GM21390 (cell line): ENCODE data around the gene BTRC.

ENCODE experiments used
- ATAC-seq: cut with Tn5 transposase; IDR thresholded peaks from one replicate; pipeline ENCODE4 v1.9.1; 2021; ENCODE audit not compliant: unreplicated experiment

Gene BTRC

DNA sequence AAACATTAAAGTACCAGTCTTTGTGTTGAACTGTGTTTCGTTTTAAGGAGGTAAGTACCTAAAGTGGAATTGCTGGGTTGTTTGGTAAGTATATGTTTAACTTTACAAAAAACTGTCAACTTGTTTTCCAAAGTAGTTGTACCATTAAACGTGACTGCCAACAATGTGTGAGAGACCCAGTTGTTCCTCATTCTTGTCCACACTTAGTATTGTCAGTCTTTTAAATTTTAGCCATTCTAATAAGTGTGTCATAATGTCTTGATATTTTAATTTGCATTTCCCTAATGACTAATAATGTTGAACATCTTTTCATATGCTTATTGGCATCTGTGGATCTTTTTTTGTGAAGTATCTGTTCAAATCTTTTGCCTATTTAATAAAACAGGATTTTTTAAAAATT is 159.8 kb downstream of the BTRC start:
- ATAC-seq = no peak

DNA sequence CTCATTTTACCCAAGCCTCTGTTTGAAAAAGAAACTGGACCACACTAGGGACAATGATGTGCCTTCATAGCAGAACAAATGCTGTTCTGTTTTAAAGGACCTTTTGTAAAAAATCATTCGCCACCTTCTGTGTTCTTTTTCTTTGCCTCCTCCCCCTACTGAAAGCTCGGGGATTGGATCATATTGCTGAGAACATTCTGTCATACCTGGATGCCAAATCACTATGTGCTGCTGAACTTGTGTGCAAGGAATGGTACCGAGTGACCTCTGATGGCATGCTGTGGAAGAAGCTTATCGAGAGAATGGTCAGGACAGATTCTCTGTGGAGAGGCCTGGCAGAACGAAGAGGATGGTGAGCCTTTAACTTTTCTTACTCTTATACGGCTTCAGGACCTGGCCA is 171.9 kb downstream of the BTRC start:
- ATAC-seq = no peak

DNA sequence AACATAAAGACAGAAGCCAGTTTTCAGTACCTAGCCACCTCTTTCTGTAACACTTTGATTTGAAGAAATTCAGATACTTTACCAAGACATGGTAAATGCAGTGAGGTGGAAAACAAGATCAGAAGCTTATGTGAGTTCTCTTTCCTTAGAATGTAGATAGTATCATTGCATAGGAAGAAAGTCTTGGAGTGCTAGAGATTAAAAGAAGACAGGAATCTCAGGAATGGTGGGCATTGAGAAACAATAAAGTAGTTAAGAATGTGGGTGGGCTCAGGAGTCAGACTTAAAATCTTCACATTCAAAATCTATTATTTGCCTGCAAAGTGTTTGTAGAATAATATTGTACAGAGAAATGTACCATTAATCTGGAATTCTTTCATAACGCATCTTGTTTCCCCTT is 175.2 kb downstream of the BTRC start:
- ATAC-seq = no peak

DNA sequence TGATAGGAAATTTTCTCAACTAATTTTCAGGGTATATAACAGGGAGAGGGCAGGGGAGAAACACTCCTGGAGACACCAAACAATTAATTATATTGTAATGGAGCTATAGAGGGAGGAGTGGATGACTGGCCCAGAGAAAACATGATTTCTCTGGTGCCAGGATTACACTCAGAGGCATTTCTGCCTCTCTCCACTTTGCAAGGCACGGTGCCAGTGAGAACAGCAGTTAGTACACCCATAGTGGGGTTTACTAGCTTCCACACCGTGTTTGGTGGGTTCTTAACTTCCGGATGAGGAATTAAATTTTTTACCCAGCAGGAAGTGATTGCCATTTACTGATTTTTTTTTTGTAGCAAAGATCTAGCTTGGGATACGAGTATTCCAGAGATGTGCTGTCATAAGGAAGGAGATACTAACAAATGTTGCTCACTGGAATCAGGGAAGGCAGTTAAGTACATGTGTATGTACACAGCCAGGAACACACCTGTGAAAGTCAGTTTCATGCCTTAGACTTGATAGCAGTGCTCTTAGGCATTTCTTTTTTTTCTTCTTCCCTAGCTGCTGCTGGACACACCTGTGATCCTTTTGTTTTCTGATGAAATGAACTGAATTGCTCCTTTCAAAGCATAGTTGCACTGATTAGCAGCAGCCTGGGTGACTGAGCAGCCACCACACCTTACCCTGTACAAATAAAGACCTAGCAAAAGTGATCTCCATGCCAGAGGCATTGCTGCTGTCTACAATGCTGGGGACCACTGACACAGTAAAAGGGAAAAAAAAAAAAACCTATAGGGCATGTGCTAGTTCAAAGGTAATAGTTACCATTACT is 176.0 kb downstream of the BTRC start:
- ATAC-seq = no peak

DNA sequence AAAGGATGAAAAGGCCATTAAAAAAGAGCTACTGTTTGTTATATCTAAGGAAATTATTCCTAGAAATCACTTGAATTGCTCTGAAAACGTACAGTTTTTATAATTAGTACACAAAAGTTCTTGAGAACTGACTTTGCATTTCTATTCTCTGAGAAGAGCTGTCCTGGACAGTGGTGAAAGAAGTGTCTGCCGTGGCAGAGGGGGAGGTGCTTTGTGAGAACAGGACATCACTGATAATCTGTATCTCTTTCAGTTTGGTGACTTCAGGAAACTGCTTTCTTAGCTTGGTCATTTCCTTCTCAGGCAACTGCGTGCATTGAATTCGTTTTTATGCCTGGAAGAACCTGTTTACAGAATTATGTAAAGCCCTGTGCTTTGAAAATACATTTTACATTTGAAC is 182.0 kb downstream of the BTRC start:
- ATAC-seq = peak; percentile 49

DNA sequence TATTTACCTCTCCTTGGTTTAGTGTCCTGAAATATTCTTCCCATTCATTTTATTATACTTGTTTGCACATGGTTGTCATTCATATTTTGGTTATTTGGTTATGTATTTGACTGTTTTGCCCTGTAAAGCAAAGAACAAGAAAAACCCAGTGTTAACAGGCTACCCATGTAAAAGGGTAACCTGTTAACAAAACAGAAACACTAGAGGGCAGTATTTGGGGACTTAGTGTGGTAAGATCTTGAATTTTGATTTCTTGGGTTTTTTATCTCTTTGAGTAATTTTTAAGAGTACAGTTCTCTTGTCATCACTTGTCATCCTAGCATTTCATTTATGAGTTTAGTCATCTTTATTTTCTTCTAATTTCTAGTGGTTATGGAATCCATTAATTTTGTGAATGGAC is 182.8 kb downstream of the BTRC start:
- no peak for ATAC-seq

DNA sequence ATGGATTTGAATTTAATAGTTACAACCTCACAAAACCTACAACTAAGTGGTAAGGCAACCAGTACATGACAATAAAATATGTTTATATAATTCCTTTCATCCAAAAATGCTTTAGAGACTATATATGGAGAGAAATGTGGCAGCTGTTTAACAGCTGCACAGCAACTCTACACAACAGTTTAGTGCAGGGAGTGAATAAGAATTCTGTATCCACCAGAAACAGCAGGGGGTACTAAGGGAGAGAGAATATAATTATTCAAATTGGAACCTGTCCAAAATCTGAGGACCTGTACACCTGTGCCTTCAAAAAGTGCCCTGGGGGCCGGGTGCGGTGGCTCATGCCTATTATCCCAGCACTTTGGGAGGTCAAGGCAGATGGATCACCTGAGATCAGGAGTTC is 184.5 kb downstream of the BTRC start:
- no peak for ATAC-seq

DNA sequence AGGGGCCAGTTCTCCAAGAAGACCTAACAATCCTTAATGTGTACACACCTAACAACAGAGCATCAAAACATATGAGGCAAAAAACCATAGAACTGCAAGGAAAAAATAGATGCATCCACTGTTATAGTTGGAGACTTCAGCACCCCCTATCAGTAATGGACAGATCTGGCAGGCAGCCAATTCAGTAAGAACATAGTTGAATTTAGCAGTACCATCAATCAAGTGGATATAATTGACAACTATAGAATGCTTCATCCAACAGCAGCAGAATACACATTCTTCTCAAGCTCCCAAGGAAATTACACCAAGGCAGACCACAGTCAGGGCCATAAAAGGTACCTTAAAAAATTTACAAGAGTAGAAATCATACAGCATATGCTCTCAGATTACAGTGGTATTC is 191.9 kb downstream of the BTRC start:
- no peak for ATAC-seq

DNA sequence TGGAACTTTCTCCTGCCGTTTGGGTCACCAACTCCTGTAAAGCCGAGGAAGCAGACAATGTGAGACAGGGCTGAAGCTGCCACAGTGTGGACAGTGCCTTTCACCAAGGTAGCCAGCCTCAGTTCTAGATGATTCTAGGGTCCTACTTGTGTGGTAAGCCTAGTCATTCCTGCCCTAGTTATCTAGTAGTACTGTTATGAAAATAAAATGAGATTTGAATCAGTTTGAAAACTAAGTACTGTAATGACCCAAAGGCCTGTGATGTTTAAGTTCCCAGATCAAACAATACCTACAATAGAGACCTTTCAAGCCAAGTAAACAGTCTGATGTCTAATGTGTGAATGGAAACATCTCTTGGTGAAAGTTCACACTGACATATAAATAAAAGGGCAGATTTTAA is 197.0 kb downstream of the BTRC start:
- ATAC-seq = no peak

DNA sequence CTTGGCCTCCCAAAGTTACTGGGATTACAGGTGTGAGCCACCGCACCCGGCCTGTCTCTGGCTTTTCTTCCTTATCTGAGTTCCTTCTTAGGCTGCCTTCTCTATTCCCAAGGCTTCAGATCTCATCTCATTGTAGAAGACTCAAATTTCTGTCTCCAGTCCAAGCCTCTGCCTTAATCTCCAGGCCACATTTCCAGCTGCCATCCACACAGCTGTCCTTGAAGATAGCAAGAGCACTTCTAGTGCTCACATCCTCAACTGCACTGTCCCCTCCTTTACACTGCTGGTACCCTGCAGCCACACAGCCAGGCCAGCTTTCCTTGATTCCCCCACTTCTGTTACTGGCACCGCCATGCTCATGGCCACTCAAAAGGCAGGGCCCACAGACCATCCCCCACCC is 198.5 kb downstream of the BTRC start:
- ATAC-seq = no peak

DNA sequence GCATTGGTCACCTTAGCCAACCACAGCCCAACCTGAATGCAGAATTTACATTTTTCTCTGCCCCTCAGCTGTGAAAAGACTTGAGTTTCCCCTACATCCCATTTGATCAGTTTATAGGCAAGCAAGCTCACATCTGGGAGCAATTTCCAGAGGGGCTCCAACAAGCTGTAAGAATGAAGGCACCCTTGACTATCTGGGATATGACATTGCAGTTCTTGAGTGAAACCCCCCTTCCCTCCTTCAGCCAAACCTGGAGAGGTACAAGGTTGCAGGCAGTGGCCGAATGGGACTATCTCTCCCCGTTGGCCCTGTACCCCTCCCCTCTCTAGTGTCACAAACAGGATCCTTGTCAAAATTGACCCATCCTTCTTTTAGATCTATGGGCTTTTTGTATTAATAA is 203.6 kb downstream of the BTRC start:
- ATAC-seq = no peak

DNA sequence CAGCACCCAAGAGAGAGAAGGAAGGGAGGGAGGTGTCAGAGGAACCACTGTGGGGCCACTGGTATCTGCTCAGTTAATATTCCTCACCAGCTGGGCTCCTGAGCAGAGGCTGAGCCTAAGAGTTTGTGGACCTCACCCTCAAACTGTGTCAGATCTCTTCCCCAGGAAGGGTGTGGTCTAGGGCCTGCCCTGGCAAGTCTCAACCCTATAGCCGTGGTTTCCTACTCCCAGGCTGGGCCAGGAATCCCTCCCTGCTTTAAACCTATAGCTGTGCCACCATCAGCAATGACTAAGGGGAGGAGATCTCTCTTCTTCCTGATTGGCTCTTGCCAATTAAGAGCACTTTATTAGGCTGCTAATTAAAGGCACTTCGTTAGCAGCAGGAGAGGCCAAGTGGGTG is 204.2 kb downstream of the BTRC start:
- no peak for ATAC-seq

DNA sequence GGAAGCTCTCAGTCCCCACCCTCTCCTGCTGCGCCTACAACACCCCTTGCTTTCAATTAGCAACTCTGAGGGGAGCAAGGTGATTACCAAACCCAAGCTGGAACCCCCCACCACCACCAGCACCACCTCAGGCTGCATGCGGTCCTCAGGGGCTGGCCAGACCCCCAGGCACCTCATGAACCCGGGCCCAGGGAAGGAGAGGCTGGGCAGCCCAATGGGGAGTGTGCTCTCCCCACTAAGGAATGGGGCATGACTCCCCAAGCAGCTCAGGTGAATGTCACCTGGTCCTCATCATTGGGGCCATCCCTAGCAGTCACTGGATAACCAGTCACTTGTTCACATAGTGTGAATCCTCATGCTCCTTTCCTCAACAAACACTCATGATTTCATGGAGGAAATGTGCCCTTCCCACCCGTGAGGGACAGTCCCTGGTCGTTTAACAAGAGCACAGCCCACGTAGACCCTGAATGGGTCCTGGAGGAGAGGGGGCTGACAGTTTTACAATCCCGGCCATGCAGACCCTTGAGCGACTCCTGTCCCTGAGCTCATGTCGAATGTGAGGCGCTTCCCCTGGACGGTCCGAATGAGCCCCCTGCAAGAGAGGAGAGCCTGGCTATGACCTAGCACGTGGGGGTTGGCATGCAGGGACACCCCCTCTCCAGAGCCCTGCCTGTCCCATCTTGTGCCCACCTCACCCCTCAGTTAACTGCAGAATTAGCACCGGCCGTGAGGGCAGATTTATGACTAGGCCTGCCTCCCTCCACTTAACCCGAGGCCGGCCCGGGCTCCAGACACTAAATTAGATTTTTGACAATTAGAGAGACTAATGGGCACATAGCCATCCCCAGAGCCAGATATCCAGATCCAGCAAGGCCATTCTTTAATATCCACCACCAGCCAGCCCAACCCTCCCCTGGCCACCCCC is 205.0 kb downstream of the BTRC start:
- no peak for ATAC-seq

DNA sequence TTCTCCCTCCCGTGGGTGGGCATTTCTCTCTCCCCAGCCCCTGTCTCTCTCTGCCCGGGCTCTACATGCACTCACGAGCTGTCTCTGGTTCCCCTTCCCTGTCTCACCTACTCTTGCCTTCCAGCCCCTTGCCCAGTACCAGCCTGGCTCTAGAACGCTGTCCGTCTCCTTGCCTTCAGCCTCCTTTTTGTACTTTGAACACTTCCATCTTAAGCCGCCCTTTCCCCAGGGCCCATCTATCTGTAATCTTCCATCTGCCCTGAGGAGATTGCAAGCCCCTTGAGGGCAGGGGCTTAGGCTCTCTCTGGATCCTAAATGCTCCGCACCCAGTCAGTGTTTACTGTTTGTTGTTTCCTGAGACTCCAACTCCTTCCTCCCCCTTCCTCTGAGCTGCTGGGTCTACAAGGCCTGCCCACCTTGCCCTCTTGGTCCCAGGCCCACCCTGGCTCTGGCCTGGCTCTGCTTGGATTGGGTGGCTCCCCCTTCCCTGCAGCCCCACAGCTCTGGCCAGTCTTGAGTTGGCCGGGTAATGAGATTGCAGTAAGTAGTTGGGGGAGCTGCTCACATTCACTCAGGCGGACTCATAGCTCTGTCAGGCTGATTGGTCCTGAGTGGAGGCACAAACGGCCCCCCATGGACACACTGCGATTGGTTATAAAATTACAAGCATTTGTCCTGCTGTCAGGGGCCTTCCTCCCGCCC is 205.8 kb downstream of the BTRC start:
- ATAC-seq = no peak

DNA sequence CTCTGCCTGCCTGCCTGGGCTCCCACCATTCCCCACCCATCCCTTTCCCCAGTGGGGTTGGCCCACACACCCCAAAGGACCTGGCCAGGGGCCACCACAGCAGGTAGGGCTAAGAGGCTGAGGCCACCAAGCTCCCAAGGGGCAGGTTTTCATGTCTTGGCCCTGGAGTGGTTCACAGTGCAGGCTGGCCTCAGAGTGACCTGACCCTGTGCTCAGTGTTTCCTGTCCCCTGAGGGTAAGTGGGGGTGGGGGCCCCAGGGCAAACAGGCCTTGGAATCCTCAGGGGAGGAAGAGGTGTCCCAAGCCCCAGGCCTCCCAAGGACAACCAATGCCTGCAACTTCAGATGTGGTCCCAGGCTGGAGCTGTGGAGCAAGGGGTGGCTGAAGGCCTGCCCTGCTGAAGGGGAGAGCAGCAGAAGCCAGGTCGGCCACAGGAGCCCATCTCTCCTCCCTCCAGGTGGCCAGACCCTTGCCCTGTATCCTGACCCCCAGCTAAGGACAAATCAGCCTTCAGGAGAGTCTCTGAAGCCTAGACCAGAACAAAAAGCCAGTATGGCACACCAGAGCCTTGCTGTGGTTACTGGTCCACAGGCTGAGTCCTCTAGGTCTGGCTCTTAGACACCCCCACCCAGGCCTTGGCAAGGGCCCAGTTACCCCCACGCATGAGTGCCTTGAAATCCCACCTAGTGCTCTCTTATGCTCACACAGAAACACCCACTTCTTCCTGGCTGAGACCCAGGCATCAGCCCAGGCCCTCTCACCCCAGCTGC is 206.5 kb downstream of the BTRC start:
- no peak for ATAC-seq

DNA sequence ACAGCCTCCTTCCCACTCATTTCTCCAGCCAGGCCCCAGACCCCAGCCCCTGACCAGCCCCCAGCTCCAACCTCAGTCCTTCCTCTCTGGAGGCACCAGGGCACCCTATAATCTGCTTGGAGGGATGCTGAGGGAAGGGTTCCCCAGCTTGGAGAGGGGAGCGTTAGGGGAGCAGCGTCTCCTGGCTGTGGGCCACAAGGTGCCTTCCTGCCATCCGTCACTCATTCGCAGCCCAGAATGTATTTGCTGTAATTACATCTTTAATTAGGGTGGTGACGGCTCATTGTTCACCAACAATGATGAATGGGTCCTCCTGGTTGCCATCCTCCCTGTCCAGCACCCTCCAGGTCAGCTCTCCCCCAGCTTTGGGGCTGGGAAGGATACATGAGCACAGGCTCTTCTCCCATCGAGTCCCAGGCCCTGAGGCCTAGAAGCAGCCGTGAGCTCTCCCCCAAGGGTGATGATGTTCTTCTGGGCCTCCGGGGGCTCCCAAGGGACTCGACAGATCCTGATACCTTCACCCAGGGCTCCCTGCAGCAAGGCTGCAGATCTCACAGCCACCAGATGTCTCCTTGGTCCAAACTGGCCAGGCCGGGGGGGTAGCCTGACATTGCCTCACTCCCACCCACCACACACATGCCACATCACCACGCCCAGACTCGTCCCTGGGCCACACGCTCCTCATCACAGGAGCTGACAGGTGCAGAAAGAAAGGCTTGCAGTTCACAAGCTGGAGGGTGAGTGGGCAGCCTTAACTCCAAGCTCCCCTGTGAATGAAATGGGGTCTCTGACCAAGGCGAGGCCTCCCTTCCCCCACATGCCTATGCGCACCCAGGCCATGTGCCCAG is 207.3 kb downstream of the BTRC start:
- ATAC-seq = no peak

DNA sequence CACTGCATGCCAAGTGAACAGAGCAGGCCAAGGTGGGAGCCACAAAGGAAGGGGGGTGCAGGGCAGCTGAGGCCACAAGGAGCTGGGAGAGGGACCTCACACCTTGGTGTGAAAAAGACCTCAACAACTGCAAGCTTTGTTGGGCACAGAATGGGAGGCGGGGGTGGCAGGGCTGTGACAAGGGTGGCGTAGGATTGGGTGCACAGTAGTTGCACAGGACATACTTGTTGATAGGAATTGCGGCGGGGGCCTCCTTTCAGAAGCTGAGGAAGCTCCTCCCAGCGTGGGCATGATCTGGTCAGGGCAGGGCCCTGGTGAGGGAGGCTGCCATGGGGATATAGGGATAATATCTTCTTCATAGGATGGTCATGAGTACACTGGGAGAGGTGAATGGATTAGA is 208.3 kb downstream of the BTRC start:
- ATAC-seq = no peak

DNA sequence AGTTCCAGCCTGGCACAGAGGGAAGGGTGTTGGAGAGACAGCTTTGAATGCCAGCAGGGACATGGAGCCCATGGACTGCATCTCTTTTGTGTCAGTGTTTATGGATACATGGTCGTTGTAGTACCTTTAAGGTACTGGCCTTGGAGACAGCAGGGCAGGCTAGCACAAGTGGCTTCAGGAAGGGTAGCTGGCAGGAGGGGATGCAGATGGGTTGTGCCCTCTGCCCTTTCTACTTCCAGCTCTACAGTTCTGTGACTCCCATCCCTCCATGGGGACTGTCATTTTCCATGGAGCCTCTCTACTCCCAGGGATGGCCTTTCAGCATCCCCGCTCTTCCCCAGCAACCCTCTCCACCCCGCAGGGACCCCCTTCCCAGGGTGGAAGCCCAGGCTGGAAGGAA is 209.0 kb downstream of the BTRC start:
- no peak for ATAC-seq

DNA sequence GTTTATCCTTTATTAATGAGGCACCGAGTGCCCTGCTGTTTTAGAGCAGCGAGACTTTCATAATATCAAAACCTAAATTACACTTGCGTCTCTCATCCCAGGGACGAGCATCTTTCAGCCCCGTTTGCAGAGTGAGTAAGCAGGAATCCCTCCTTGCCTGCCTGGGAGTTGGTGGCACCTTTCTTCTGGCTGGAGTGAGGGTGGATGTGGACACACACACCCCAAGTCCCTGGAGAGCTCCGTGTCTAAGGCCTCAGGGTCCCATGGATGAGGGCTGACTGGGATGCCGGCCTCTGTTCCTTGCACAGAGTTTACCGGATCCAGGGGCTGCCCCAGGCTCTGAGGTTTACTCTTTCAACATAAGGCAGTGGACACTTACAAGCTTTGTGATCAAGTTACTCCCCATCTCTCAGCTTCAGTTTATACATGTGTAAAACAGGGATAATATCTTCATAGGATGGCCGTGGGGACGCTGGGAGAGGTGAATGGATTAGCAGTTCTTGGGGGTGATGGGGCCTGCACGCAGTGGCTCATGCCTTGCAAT is 209.6 kb downstream of the BTRC start:
- ATAC-seq = no peak
